T-helper 1 cell treated with Interleukin-12 subunit alpha and Interleukin-12 subunit beta and Interleukin-4 antibody, amounts not matched to agents 30 ng/mL and 1 ng/mL, for 36 hours (primary cell): Measurements from ENCODE around the gene FAM237A. TPM values are rescaled to one million over a fixed set of nuclear protein-coding genes. Genes with fewer than 3 reads are reported as not detected.

Experiments used
- intact Hi-C: fragments of 100-400 bp; cut with micrococcal nuclease; formaldehyde crosslinking; loops from one replicate; pipeline ENCODE4 v1.15.1; 2024
- total RNA-seq: library from RNA; stranded (reverse); gene quantifications from 2 replicates; pipeline ENCODE4 v1.2.3, GENCODE V29; 2022

FAM237A gene
- total RNA-seq, 1 donor from 2014 or later: not detected

DNA sequence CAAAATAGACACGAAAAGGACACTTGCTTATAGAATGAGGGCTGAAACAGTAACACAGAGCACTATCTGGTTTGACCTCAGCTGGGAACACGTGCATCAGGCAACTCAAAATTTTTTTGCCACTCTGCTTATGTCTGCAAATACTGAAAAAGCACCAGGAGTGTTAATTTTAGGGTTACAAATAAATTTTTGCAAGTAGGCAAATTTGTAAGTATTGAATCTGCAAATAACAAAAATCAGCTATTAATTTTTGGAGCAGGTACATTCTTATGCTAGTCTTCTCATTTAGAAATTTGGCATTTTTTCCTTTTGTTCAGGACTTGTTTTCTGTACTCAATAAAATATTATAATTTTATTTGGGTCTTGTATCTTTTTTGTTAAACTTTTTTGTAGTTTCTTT is 46.2 kb downstream of the FAM237A start:
- intact Hi-C loops: no loop called here

DNA sequence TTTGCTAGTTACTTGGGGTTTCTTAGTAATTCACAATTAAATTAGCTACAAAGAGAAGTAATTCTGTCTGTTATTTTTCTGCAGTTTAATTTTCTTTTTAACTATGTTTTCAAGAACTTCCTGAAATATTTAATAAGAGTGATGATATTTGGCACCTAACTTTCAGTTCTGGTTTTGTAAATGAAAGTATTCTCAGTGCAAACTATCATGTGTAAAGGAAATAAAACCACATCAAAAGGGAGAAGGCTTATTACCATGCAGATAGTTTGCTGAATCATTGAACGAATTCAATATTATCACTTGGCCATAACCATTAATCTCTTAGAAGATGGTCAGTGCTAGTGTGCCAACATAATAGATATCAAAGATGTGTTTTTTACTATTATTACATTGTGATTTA is 46.7 kb downstream of the FAM237A start:
- intact Hi-C loops: no loop called here

DNA sequence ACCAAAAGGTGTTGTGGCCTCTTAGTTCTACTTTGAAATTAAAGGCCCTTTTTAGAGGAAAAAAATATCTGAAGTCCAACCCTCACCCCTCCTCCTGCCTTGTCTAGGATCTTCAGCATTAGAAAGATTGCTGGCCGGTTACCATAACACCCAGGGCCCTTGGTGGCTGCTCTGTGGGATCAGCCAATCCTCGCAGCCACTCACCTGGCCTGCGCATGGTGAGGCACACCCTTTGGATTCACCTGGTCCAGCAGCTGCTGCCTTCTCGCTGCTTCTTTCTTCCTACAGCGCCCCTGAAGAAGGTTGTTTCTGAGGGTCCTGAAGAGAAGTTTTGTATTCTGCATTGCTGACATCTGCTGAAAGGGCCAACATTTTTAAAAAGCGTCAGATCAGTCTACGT is 50.7 kb downstream of the FAM237A start:
- intact Hi-C loops: loop anchor here (1.0 to 10.0 kb wide), 7 partner anchors 74 to 1379 kb away; partner anchors contain the start of genes FASTKD2 and MDH1B

DNA sequence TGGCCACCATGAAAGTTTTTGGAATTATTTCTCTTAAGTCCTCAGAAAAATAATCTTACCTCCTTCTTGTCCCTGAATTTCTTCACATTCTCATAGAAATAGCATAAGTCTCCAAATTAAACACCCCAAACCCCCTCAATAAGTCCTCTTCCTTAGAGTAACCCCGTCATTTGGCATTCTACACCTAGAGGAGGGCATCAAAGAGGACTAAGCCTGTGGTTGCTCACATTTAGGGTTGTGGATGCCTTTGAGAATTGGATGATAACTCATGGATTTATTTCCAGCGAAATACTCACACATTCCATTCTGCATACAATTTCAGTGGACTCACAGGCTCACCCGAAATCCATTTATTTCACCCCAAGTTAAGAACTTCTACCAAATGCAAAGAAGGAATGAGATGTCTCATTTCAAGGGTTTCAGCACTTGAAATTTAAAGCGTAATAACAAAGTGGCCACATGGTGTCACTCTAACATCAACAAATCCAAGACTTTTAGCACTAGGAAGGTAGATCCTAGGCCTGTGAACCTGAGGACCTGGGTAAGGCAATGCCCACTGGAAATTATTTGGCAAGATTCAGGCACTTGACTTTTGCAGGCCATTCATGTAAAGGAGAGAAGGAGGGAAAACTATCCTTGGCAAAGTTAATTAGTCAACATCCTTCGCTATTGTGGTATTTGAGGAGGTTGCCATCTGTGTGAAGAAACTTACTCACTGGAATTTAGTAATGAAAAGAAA is 51.3 kb downstream of the FAM237A start:
- intact Hi-C loops: loop anchor here (1.0 to 10.0 kb wide), 7 partner anchors 74 to 1379 kb away; partner anchors contain the start of genes FASTKD2 and MDH1B

DNA sequence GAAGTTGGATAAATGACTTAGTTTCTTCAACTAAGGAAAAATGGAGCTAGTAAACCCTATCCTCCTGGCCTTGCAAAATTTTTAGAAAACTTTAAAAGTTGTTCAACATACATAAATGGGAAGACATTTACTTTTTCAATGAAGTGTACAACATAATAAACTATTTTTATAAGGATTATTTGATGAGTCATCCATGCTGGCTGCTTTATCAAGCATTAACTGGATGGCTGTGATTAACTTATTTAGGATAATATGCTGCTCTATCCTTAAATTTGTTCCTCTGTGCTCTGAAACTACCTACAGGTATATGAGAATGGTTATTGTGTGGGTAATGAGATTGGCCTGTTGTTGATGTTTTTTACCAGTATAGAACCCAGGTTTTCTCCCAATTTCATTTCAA is 54.6 kb downstream of the FAM237A start:
- intact Hi-C loops: loop anchor here (10.0 kb wide), 1 partner anchor 288 kb away; no protein-coding TSS in a partner anchor

DNA sequence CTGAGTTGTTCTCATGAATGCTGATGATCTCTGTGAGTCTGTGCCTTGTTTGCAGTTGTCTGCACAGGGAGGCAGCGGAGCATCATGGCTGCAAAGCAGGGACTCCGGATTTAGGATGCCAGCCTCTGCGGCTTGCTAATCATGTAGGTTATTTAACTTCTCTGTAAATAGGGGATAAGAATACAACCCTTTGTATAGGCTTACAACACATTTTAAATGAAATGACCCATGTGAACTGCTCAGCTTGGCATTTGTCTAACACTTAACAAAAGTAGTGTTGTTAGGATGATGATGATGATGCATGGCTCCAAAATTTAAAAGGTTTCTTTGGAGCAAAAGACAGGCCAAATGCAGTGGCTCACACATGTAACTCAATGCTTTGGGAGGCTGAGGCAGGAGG is 56.5 kb downstream of the FAM237A start:
- intact Hi-C loops: loop anchor here (10.0 kb wide), 1 partner anchor 286 kb away; no protein-coding TSS in a partner anchor

Other genes starting within 250 kb of the FAM237A start
- gene ADAM23, start 199.0 kb upstream of the FAM237A start, total RNA-seq: 0.10 TPM in 1 of 2 replicates, not detected in the other
- gene DYTN, start 75.9 kb downstream of the FAM237A start, total RNA-seq: not detected in 2 replicates
- gene MDH1B, start 122.8 kb downstream of the FAM237A start, total RNA-seq: 0.15 TPM in 1 of 2 replicates, not detected in the other
- gene FASTKD2, start 123.1 kb downstream of the FAM237A start, total RNA-seq: 24.0 and 25.0 TPM in 2 replicates